PC-3 (cell line): ENCODE data around the gene PTPRN2. TPM values are rescaled to one million over a fixed set of nuclear protein-coding genes. Genes with fewer than 3 reads are reported as not detected.

Experiments used
- ATAC-seq: fragments of 200-7000 bp; cut with Tn5 transposase; 2 replicates; pipeline ENCODE4 v1.9.1; 2020; ENCODE audit warnings: mild to moderate bottlenecking, moderate library complexity
- BruUV-seq: library from RNA; stranded (reverse); fragments of 400-500 nt; replicated peaks from 2 replicates; lab custom pipeline; 2021; lab: Mats Ljungman, UMichigan
- CTCF ChIA-PET: fragments of 300-600 bp; sonication (Branson Sonifier 250); formaldehyde crosslinking; loops from one replicate; lab custom pipeline; 2022; ENCODE audit warnings: antibody characterized with exemption; lab: Charles Lee
- POLR2A ChIA-PET: fragments of 300-600 bp; sonication (Branson Sonifier 250); formaldehyde crosslinking; loops from one replicate; lab custom pipeline; 2022; ENCODE audit warnings: antibody characterized with exemption; ENCODE audit not compliant: unreplicated experiment; lab: Charles Lee
- DNase-seq: peaks from one replicate; pipeline ENCODE4 v3.0.0-alpha.2; 2015
- H2AFZ ChIP-seq: fragments of 300-600 bp; sonication (generic); 2 replicates; pipeline ENCODE4 v1.6.0; 2016; ENCODE audit warnings: antibody characterized with exemption, low read length
- H3F3A ChIP-seq: fragments of 300-600 bp; sonication (generic); one replicate; pipeline ENCODE4 v1.6.0; 2017; ENCODE audit warnings: antibody characterized with exemption, low read length, control low read depth, mild to moderate bottlenecking; ENCODE audit not compliant: unreplicated experiment
- H3K27ac ChIP-seq: fragments of 300-600 bp; sonication (generic); 2 replicates; pipeline ENCODE4 v1.5.1; 2016; ENCODE audit warnings: mild to moderate bottlenecking, low read length
- H3K27me3 ChIP-seq: fragments of 300-600 bp; sonication (generic); 2 replicates; pipeline ENCODE4 v1.6.1; 2016; ENCODE audit warnings: low read length, mixed read lengths
- H3K36me3 ChIP-seq: fragments of 300-600 bp; sonication (generic); 2 replicates; pipeline ENCODE4 v1.6.1; 2016; ENCODE audit warnings: low read depth, mixed run types, low read length, mixed read lengths
- H3K4me1 ChIP-seq: fragments of 300-600 bp; sonication (generic); 2 replicates; pipeline ENCODE4 v1.5.1; 2016; ENCODE audit warnings: low read length; ENCODE audit not compliant: insufficient read depth
- H3K4me2 ChIP-seq: fragments of 300-600 bp; sonication (generic); 2 replicates; pipeline ENCODE4 v1.6.0; 2016; ENCODE audit warnings: low read length
- H3K4me3 ChIP-seq: fragments of 300-600 bp; sonication (generic); 2 replicates; pipeline ENCODE4 v1.5.1; 2016; ENCODE audit warnings: mild to moderate bottlenecking, low read length, mixed read lengths
- H3K79me2 ChIP-seq: fragments of 300-600 bp; sonication (generic); 2 replicates; pipeline ENCODE4 v1.6.1; 2017; ENCODE audit warnings: low read length, mixed read lengths
- H3K9ac ChIP-seq: fragments of 300-600 bp; sonication (generic); 2 replicates; pipeline ENCODE4 v1.6.0; 2016; ENCODE audit warnings: mild to moderate bottlenecking, low read length
- H3K9me2 ChIP-seq: fragments of 300-600 bp; sonication (generic); replicated peaks from 2 replicates; pipeline ENCODE4 v1.6.1; 2016; ENCODE audit warnings: mixed run types, low read length, mixed read lengths
- H3K9me3 ChIP-seq: fragments of 300-600 bp; sonication (generic); 2 replicates; pipeline ENCODE4 v1.6.1; 2016; ENCODE audit warnings: low read length, mixed read lengths
- H4K20me1 ChIP-seq: fragments of 300-600 bp; sonication (generic); 2 replicates; pipeline ENCODE4 v1.6.1; 2016; ENCODE audit warnings: low read length, mixed read lengths
- EZH2 ChIP-seq: fragments of 300-600 bp; sonication (generic); IDR thresholded peaks from one replicate; pipeline ENCODE4 v1.6.1; 2017; ENCODE audit warnings: antibody characterized with exemption, mild to moderate bottlenecking, low read length; ENCODE audit not compliant: unreplicated experiment
- EZH2phosphoT487 ChIP-seq: fragments of 300-600 bp; sonication (generic); IDR thresholded peaks from 2 replicates; pipeline ENCODE4 v1.6.1; 2018; ENCODE audit warnings: mild to moderate bottlenecking, antibody characterized with exemption, low read length, borderline replicate concordance
- intact Hi-C: fragments of 100-400 bp; cut with micrococcal nuclease; formaldehyde crosslinking; loops from 2 replicates; pipeline ENCODE4 v1.9.0; 2023
- total RNA-seq: library from RNA; depleted of rRNA; stranded (reverse); fragments of >200 nt; gene quantifications from 2 replicates; pipeline ENCODE4 v1.2.3, GENCODE V29; 2014
- TF ChIP-seq, protein P1 (sequence below): fragments of 300-600 bp; sonication (generic); conservative IDR thresholded peaks from 2 replicates; pipeline ENCODE4 v1.5.1; 2017; ENCODE audit warnings: antibody characterized with exemption, low read depth, mild to moderate bottlenecking, low read length

The PTPRN2 gene
- total RNA-seq, 1 experiment from 2014 or later: 3.2 TPM

DNA sequence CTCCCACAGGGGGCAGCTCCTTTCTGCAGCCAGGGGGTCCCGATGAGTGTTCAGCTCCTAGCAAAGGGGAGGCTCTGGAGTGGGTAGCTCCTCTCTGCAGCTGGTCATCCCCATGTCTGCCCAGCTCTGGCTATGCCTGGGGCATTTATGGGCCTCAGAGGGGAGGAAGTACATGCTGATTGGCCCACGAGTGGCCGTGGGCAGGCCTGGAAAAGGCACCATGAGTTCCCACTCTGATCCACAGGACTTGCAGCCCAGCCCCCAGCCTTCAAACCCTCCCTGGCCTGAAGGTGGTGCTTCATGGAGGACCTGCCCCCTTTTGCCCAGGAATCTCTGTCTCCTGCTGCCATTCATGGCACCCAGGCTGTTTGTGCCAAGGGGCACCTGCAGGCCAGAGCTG is 982.0 kb downstream of the PTPRN2 start:
- TF ChIP-seq EZH2: no peak
- TF ChIP-seq EZH2phosphoT487: no peak
- TF ChIP-seq, protein P1, sequence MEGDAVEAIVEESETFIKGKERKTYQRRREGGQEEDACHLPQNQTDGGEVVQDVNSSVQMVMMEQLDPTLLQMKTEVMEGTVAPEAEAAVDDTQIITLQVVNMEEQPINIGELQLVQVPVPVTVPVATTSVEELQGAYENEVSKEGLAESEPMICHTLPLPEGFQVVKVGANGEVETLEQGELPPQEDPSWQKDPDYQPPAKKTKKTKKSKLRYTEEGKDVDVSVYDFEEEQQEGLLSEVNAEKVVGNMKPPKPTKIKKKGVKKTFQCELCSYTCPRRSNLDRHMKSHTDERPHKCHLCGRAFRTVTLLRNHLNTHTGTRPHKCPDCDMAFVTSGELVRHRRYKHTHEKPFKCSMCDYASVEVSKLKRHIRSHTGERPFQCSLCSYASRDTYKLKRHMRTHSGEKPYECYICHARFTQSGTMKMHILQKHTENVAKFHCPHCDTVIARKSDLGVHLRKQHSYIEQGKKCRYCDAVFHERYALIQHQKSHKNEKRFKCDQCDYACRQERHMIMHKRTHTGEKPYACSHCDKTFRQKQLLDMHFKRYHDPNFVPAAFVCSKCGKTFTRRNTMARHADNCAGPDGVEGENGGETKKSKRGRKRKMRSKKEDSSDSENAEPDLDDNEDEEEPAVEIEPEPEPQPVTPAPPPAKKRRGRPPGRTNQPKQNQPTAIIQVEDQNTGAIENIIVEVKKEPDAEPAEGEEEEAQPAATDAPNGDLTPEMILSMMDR: no peak
- POLR2A ChIA-PET: no interaction called here
- no peak overlapping the region for H3K27ac ChIP-seq
- no peaks in the 10 kb centered on the region for H3K4me1 ChIP-seq
- no peaks in the 10 kb centered on the region for H3K27me3 ChIP-seq
- H3K36me3 ChIP-seq: no peaks in the 10 kb centered on the region
- intact Hi-C loops: no loop called here
- ATAC-seq (peak; percentile 17; the same call in 1 of the 2 replicates), DNase-seq (no peak)
- no TSS peak for BruUV-seq
- no peak overlapping the region for H3K4me3 ChIP-seq
- CTCF ChIA-PET: no interaction called here
- no peaks in the 10 kb centered on the region for H3K79me2 ChIP-seq
- no peaks in the 10 kb centered on the region for H4K20me1 ChIP-seq
- H3K9me3 ChIP-seq: no peaks in the 10 kb centered on the region
- H3K4me2 ChIP-seq: no peak overlapping the region
- H3K9ac ChIP-seq: no peak overlapping the region
- no peak overlapping the region for H2AFZ ChIP-seq
- no peaks in the 10 kb centered on the region for H3F3A ChIP-seq
- no peaks in the 10 kb centered on the region for H3K9me2 ChIP-seq

GRCh38 chr7:157604661-157605381 is 982.8 kb downstream of the PTPRN2 start:
- ATAC-seq (no peak), DNase-seq (no peak)
- POLR2A ChIA-PET: no interaction called here
- Histone ChIP-seq H3K9ac (no peak overlapping the region), H3K4me2 (no peak overlapping the region), H3K4me1 (no peaks in the 10 kb centered on the region), H3K27me3 (no peaks in the 10 kb centered on the region), H3K4me3 (no peak overlapping the region), H4K20me1 (no peaks in the 10 kb centered on the region), H3K79me2 (no peaks in the 10 kb centered on the region), H3K36me3 (no peaks in the 10 kb centered on the region), H3K9me2 (no peaks in the 10 kb centered on the region), H2AFZ (no peak overlapping the region), H3K9me3 (no peaks in the 10 kb centered on the region), H3K27ac (no peak overlapping the region), H3F3A (no peaks in the 10 kb centered on the region)
- no peak for TF ChIP-seq EZH2phosphoT487
- no TSS peak for BruUV-seq
- intact Hi-C loops: no loop called here
- CTCF ChIA-PET: no interaction called here

DNA sequence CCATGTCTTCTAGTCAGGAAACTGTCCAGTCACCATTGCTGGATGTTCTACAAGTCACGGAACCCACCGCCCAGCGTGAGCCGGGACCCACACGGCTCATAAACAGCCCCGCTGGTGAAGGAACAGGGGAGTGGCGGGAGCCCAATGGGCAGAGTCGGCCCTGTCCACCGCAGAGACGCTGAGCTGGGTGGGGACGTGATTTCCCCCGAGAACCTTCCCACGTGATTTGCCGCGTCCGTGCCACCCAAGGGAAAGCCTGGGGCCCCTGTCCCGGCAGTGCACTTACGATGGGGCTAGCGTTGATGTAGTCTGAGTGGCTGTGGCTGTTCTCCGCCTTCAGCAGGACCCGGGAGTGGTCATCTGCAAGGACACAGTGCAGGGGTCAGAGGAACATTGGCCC is 983.9 kb downstream of the PTPRN2 start:
- no TSS peak for BruUV-seq
- TF ChIP-seq EZH2phosphoT487 (no peak), EZH2 (no peak)
- TF ChIP-seq, protein P1: no peak
- Histone ChIP-seq H3K27ac (no peak overlapping the region), H3K79me2 (no peaks in the 10 kb centered on the region), H3K4me3 (no peak overlapping the region), H3K9me2 (no peaks in the 10 kb centered on the region), H3K9ac (no peak overlapping the region), H3K4me2 (no peak overlapping the region), H3K27me3 (no peaks in the 10 kb centered on the region), H3K4me1 (no peaks in the 10 kb centered on the region), H4K20me1 (no peaks in the 10 kb centered on the region), H3K36me3 (no peaks in the 10 kb centered on the region), H3F3A (no peaks in the 10 kb centered on the region), H2AFZ (no peak overlapping the region), H3K9me3 (no peaks in the 10 kb centered on the region)
- intact Hi-C loops: no loop called here
- POLR2A ChIA-PET: no interaction called here
- ATAC-seq (no peak), DNase-seq (no peak)
- CTCF ChIA-PET: no interaction called here
